ENCODE measurements around the gene EPN3.

The EPN3 gene

GRCh38 chr17:50572541-50572940 is 40.0 kb downstream of the EPN3 start:
- DNase-seq, result no peak

GRCh38 chr17:50573866-50574611 is 41.5 kb downstream of the EPN3 start:
- DNase-seq, result no peak

- DNase-seq, result no peak
These were observed 43.2 kb downstream of the EPN3 start for GRCh38 chr17:50575581-50576210.

GRCh38 chr17:50576864-50577263 is 44.3 kb downstream of the EPN3 start:
- DNase-seq, result no peak

GRCh38 chr17:50577451-50577954 is 45.0 kb downstream of the EPN3 start:
- DNase-seq, result no peak

- no peak for DNase-seq
These were observed 45.6 kb downstream of the EPN3 start for GRCh38 chr17:50578173-50578572.

- no peak for DNase-seq
These were observed 46.9 kb downstream of the EPN3 start for GRCh38 chr17:50579399-50579798.

GRCh38 chr17:50580646-50581045 is 48.1 kb downstream of the EPN3 start:
- DNase-seq, result no peak

GRCh38 chr17:50581316-50581715 is 48.8 kb downstream of the EPN3 start:
- no peak for DNase-seq

- no peak for DNase-seq
These were observed 50.2 kb downstream of the EPN3 start for GRCh38 chr17:50582741-50583140.

GRCh38 chr17:50583641-50584040 is 51.1 kb downstream of the EPN3 start:
- no peak for DNase-seq

GRCh38 chr17:50584116-50584515 is 51.6 kb downstream of the EPN3 start:
- no peak for DNase-seq

- no peak for DNase-seq
These were observed 52.2 kb downstream of the EPN3 start for GRCh38 chr17:50584749-50585148.

GRCh38 chr17:50585346-50585745 is 52.8 kb downstream of the EPN3 start:
- DNase-seq, result no peak

- no peak for DNase-seq
These were observed 53.4 kb downstream of the EPN3 start for GRCh38 chr17:50585891-50586290.

GRCh38 chr17:50586421-50587247 is 54.1 kb downstream of the EPN3 start:
- DNase-seq, result no peak

GRCh38 chr17:50587571-50587970 is 55.0 kb downstream of the EPN3 start:
- no peak for DNase-seq

- DNase-seq, result no peak
These were observed 56.0 kb downstream of the EPN3 start for GRCh38 chr17:50588391-50589049.

GRCh38 chr17:50589095-50589705 is 56.7 kb downstream of the EPN3 start:
- no peak for DNase-seq

GRCh38 chr17:50590946-50591737 is 58.6 kb downstream of the EPN3 start:
- DNase-seq, result no peak

GRCh38 chr17:50593321-50593720 is 60.8 kb downstream of the EPN3 start:
- no peak for DNase-seq
